GM19238 (cell line): Measurements from ENCODE around the gene CFAP74.

Experiments
- DNase-seq: peaks from one replicate; pipeline ENCODE4 v3.0.0; 2011; ENCODE audit warnings: low spot score; ENCODE audit not compliant: insufficient read length

Gene CFAP74

GRCh38 chr1:2019571-2020309, 16.2 kb upstream of the CFAP74 start:
- DNase-seq, result no peak

DNA sequence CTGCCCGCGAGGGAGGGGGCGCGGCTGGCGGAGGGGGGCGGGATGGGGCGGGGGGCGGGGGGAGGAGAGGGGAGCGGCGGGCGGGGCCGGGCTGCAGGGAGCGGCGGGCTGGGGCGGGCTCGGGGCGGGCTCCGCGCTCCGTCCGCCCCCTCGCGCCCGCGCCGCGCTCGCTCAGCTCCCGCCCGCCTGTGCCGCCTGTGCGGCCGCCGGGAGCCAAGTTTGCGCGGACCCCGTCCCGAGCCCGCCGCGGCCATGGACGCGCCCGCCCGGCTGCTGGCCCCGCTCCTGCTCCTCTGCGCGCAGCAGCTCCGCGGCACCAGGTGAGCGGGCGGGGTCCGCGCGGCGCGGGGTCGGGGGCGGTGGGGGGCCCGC, 15.6 kb upstream of the CFAP74 start, which contains the start of gene GABRD:
TSS of gene GABRD (plus strand) at position 174 of the 372 bp plus-strand sequence. CDS start at position 253, 79 bp downstream.
- DNase-seq, result no peak

- DNase-seq, result no peak
Observed at GRCh38 chr1:2018217-2019171, 14.9 kb upstream of the CFAP74 start.

DNA sequence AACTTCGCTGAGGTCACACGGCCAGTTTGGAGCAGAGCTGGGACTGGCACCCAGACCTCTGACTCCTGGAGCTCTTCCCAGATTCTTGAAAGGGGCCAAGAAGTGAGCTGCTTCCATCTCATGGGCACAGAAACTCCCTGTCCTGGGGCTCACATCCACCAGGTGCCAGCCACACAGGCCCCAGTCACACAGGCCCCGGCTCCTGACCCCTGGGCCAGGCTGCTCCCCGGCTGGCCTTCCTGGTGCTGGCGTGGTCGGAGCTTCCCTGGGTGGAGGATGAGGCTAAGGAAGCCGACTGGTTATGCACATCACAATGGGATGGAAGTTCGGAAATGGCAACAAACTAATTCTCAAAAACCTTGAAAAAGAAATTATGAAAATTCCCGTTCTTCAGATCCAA, 12.5 kb upstream of the CFAP74 start:
- DNase-seq, result no peak

DNA sequence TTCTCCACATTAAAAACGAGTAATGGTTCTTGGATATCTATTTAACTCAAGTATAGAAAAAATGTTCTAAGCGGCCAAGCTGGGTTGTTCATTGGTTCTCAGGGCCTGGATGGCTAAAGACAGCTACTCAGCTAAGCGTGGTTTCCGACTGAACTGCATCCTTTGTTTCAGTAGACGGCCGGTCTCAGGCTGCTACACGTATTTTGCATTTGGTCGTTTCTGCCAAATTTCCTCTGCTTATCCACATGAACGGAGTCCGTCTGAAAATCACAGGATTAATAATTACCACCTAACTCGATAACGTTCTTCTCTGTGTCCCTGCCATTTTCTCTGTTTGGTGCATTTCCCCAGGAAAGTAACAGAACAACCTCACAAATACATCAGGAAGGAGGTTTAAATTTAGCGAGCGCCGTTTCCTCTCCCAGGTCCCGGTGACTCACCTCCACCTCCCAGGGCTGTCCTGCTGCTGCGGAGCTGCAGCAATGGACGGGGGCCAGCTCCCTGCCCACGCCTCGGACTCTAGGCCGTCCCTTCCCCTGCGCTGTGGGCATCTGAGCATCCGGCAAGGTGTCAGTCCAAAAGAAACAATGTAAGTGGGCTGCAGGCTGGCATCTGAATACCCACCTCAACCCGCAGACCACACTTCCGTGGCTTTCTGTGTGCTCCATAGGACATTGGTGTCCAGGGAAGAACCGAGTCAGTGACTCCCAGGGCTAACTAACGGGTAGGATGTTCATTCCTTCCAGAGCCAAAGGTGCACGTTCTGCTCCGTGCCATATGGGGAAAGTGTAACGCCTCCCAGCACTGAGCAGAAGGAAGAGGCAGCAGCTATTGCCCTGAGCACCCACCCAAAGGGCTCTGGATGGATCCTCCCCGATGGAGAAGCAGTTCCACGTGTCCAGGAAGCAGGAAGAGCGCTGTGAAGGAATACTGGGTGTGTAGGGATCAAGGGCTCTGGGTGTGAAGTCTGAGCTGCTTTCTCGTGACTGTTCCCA, 11.5 kb upstream of the CFAP74 start:
- DNase-seq, result no peak

- DNase-seq, result no peak
Observed at GRCh38 chr1:2014181-2014580, 10.6 kb upstream of the CFAP74 start.

DNA sequence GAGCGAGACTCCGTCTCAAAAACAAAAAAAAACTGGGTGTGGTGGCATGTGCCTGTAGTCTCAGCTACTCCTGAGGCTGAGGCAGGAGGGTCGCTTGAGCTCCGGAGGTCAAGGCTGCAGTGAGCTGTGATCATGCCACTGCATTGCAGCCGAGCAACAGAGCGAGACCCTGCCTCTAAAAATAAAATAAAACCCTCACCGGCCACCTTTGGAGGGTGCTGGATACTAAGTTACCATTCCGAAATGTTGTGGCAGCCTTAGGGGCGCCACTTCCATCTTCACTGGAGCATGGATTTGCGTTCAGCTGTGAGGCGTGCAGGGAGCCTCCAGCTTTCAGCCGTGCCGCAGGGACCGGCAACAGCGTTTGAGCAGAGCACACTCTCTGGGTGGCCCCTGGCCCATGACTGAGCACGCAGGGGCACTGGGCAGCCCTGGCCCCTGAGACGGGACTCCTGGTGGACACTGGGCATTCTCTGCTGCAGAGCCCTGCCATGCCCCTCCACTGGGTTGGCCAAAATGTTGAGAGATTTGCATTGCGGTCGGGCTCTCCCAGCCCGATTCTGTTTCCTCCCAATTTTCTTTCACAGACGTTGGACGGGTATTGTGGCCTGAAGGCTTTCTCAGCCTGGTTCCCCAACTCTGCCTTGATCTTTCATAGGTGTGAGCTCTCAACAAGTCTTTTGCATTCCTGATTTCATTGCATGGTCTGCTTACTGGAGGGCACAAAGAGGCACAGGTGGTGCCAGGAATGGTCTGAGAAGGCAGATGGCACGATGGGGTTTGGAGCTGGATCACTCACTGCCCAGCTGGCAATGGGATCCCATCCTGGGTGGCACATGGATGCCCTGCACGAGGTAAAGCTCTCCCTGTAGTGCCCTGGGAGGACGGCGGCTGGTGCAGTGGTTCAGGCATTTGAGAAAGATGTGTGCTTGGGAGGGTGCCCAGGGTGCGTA, 5.8 kb upstream of the CFAP74 start:
- DNase-seq, result no peak

DNA sequence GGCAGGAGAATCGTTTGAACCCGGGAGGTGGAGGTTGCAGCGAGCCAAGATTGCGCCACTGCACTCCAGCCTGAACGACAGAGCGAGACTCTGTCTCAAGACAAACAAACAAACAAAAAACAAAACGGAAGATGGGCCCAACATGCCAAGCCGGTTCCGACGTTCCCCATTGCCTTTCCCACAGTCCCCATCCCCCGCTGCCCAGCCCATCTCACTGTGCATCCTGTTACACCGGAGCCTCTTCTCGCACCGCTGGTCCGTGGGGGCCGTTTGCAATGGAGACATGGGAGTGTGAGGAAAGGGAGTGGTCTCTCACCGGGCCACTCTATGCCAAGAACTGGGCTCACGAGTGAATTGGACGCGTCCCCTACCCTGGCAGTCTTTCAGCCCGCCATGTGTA, 1.3 kb upstream of the CFAP74 start:
- no peak for DNase-seq

DNA sequence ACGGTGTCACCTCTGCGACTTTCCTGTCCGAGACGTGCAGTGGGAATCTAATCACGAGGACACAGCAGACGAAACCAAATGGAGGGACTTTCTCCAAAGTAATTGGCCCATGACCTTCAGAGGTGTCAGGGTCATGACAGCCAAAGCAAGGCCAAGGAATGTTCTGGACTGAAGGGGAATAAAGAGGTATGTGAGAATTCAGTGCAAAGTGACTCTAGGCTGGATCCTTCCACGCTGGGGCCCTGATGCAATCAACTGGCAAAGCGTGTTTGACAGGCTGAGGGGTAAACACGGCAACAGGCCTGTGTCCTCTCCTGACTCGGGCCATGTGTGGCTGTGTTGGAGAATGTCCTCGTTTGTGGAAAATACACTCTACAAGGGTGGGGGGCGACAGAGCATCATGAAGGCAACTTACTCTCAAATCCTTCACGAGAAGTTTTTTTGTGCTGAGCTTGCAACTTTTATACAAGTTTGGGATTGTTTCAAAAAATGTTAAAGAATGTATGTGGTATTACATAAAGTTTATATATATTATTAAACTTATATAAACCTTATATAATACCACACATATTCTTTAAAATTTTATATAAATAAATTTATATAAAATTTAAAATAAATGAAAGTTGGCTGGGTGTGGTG, 1.7 kb downstream of the CFAP74 start:
- DNase-seq, result no peak

GRCh38 chr1:2000850-2001249, 2.7 kb downstream of the CFAP74 start:
- no peak for DNase-seq

GRCh38 chr1:2000432-2000831, 3.2 kb downstream of the CFAP74 start:
- no peak for DNase-seq

- DNase-seq, result no peak
Observed at GRCh38 chr1:1997576-1997975, 6.0 kb downstream of the CFAP74 start.

- DNase-seq, result no peak
Observed at GRCh38 chr1:1996207-1996651, 7.4 kb downstream of the CFAP74 start.

DNA sequence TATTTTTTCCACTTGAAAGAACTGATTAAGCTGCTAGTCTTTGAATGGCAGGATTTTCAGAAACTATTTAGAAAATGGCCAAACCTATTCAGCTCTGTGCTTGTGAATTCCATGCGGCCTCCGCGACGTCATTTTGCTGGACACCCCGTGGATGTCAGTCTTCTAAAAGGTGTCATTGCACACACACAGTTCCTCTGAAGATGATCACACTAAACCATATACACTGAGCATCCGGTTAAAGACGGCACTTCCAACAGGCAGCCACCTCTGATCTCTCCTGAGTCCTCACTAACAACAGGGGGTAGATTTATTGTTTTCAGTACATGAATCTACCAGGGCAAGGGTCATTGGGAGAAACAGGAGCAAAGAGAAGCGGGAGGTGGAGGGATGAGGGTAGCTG, 9.1 kb downstream of the CFAP74 start:
- DNase-seq, result no peak

DNA sequence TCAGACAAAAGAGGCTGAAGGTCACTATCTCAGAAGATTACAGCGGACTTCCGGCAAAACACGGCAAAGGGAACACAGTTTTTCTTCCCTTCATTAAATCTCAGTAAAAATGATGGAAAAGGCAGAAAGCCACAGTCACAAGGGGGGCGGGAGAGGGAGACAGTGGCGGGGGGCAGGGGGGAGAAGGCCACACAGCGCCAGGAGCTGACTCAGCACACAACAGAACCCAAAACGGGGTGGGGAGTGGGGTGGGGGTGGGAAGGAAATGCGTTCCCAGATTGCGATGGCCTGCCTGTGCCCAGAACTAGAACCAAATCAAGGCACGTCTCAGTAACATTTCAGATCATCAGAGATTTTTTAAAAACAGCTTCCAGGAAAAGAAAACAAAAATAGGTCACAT, 13.4 kb downstream of the CFAP74 start:
- DNase-seq, result no peak

GRCh38 chr1:1989789-1990188, 13.8 kb downstream of the CFAP74 start:
- DNase-seq, result no peak

- DNase-seq, result no peak
Observed at GRCh38 chr1:1989102-1989542, 14.5 kb downstream of the CFAP74 start.

DNA sequence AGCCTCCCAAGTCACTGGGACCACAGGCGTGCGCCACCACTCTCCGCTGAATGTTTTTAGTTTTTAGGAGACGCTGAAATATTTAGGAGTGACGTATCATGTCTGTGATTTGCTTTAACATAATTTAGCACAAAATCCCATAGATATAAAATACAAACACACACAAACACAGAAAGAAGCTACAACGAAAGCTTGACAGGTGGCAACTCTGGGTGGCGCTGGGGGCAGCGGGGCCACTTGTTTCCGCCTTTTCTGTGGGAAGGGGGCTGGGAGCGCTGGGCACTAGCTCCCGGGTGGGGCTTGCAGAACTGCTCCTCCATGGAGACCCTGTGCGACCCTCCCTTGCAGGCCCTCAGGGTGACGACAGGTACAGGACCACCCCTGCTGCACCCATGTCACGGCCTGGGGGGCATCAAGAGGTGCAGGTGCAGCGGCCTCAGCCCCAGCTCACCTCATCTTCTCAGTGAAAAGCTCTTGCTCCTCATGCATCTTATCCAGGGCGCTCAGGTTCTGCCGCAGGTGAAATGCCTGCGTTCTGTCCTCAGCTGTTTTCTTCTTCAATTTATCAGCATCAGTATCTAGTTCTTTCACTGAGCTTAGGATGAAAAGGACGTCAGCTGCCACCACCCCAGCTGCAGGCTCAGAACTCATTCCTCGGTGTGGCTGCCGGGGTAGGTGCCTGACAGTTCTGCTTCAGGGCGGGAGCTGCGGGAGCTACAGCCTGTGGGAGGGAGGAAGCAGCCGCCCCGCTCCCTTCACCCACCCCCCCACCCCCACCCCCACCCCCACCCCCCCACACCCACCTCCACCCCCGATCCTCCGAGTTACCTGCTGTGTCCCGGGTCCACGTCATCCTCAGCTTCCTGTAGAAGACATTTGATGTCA, 15.3 kb downstream of the CFAP74 start:
- no peak for DNase-seq

DNA sequence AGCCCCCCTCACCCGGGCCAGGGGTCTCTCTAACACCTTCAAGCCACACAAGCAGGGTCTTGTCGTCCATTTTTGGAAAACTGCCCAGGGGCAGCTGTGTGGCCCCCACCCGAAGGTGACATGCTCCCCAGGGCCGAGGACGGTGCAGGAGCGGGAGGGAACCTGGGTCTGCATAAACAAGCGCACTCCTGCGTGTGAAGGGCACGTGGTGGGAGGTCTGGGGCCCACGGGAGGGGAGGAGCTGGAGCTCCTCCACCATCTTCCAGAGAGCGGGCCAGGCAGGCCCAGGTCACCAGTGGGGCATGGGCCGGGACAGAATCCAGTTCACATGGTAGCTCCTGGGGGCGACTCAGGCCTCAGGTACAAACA, 16.5 kb downstream of the CFAP74 start:
- DNase-seq, result no peak
